HCT116 (cell line): ENCODE results near the gene ISM1. TPM values are rescaled to one million over a fixed set of nuclear protein-coding genes. Genes with fewer than 3 reads are reported as not detected.

Experiments
- ATAC-seq: fragments of 200-7000 bp; cut with Tn5 transposase; 2 replicates; pipeline ENCODE4 v1.9.1; 2020; ENCODE audit warnings: mild to moderate bottlenecking, moderate library complexity
- BruUV-seq: library from RNA; stranded (reverse); fragments of 400-500 nt; replicated peaks from 2 replicates; lab custom pipeline; 2021; lab: Mats Ljungman, UMichigan
- CTCF ChIA-PET: fragments of 300-600 bp; sonication (Branson Sonifier 250); formaldehyde crosslinking; loops from one replicate; lab custom pipeline; 2021; ENCODE audit warnings: antibody characterized with exemption; lab: Charles Lee
- POLR2A ChIA-PET: fragments of 300-600, 350-600 bp; sonication (Branson Sonifier 250); formaldehyde crosslinking; loops from one replicate; lab custom pipeline; 2021; ENCODE audit warnings: antibody characterized with exemption; lab: Charles Lee
- RAD21 ChIA-PET, 2 experiments: fragments of 300-600 bp; sonication (Branson Sonifier 250); formaldehyde crosslinking; loops; one replicate each; lab custom pipeline; 2023; ENCODE audit warnings: low total read pairs in 2 of 2; ENCODE audit not compliant: uncharacterized antibody in 2 of 2, unreplicated experiment in 2 of 2, low non-redundant PET in 1 of 2; lab: Charles Lee
- DNase-seq: peaks from one replicate; pipeline ENCODE4 v3.0.0-alpha.2; 2010; ENCODE audit warnings: low read depth, low spot score
- H2AFZ ChIP-seq: fragments of 200-600 bp; shearing (Covaris generic), sonication (generic); 2 replicates; pipeline ENCODE4 v1.6.1; 2017; ENCODE audit warnings: low read depth, mixed run types, mixed read lengths, antibody characterized with exemption, low read length; ENCODE audit not compliant: poor library complexity, severe bottlenecking
- H3K27ac ChIP-seq: 2 replicates; pipeline ENCODE4 v1.5.1; 2012; ENCODE audit warnings: low read depth, low read length
- H3K27me3 ChIP-seq: fragments of 200-600 bp; sonication (generic); 2 replicates; pipeline ENCODE4 v1.6.1; 2016; ENCODE audit warnings: mixed run types, low read length, mixed read lengths; ENCODE audit not compliant: insufficient read depth
- H3K36me3 ChIP-seq, 2 experiments: fragments of 200-500 bp in 1 of 2; fragments of 200-600 bp in 1 of 2; sonication (Bioruptor generic) in 1 of 2; sonication (generic) in 1 of 2; 2 replicates each; pipeline versions ENCODE4 v1.5.1 to v1.6.1; 2014 to 2016; ENCODE audit warnings: low read length in 2 of 2, inconsistent platforms in 1 of 2, mixed read lengths in 1 of 2, mixed run types in 1 of 2; ENCODE audit not compliant: insufficient read depth in 2 of 2, control insufficient read depth in 1 of 2
- H3K4me1 ChIP-seq, 2 experiments: fragments of 200-600 bp in 1 of 2; sonication (generic) in 1 of 2; 2 replicates each; pipeline versions ENCODE4 v1.5.1 to v1.6.1; 2012 to 2017; ENCODE audit warnings: low read length in 2 of 2, inconsistent platforms in 1 of 2, mild to moderate bottlenecking in 1 of 2, mixed read lengths in 1 of 2, mixed run types in 1 of 2, moderate library complexity in 1 of 2; ENCODE audit not compliant: insufficient read depth in 2 of 2, control insufficient read depth in 1 of 2
- H3K4me2 ChIP-seq: fragments of 200-600 bp; sonication (generic); 2 replicates; pipeline ENCODE4 v1.6.1; 2017; ENCODE audit warnings: mixed run types, low read length, mixed read lengths
- H3K4me3 ChIP-seq, 2 experiments: fragments of 200-600 bp in 1 of 2; sonication (generic) in 1 of 2; replicated peaks in 1 of 2; 2 replicates each; pipeline ENCODE4 v1.5.1; 2011 to 2016; ENCODE audit warnings: low read length in 2 of 2, control low read depth in 1 of 2, low read depth in 1 of 2, mild to moderate bottlenecking in 1 of 2, mixed read lengths in 1 of 2, mixed run types in 1 of 2
- H3K79me2 ChIP-seq: fragments of 200-600 bp; sonication (generic); 2 replicates; pipeline ENCODE4 v1.6.1; 2017; ENCODE audit warnings: mild to moderate bottlenecking, mixed run types, low read length, moderate library complexity, mixed read lengths; ENCODE audit not compliant: insufficient read depth
- H3K9ac ChIP-seq: fragments of 200-600 bp; sonication (generic); 2 replicates; pipeline ENCODE4 v1.6.1; 2016; ENCODE audit warnings: low read length, mixed read lengths
- H3K9me2 ChIP-seq: fragments of 200-600 bp; sonication (generic), shearing (Covaris generic); 2 replicates; pipeline ENCODE4 v1.6.1; 2017; ENCODE audit warnings: mixed run types, mild to moderate bottlenecking, moderate library complexity; ENCODE audit not compliant: insufficient read depth
- H3K9me3 ChIP-seq, 2 experiments: fragments of 200-500 bp in 1 of 2; fragments of 200-600 bp in 1 of 2; sonication (Bioruptor generic) in 1 of 2; sonication (generic) in 1 of 2; 2 replicates each; pipeline ENCODE4 v1.6.1; 2014 to 2017; ENCODE audit warnings: low read length in 2 of 2, mixed read lengths in 2 of 2, inconsistent platforms in 1 of 2, low read depth in 1 of 2, mild to moderate bottlenecking in 1 of 2, mixed run types in 1 of 2, moderate library complexity in 1 of 2; ENCODE audit not compliant: control insufficient read depth in 1 of 2, insufficient read depth in 1 of 2
- H4K20me1 ChIP-seq: fragments of 200-600 bp; sonication (generic), shearing (Covaris generic); 2 replicates; pipeline ENCODE4 v1.6.1; 2017; ENCODE audit warnings: mixed run types, mild to moderate bottlenecking, moderate library complexity; ENCODE audit not compliant: insufficient read depth
- CBX3 ChIP-seq: IDR thresholded peaks from 2 replicates; pipeline ENCODE4 v1.6.1; 2012; ENCODE audit warnings: low read depth
- CEBPB ChIP-seq: IDR thresholded peaks from 2 replicates; pipeline ENCODE4 v1.6.1; 2012; ENCODE audit warnings: low read depth
- EZH2phosphoT487 ChIP-seq: fragments of 200-600 bp; IDR thresholded peaks from 2 replicates; pipeline ENCODE4 v1.6.1; 2018; ENCODE audit warnings: antibody characterized with exemption, borderline replicate concordance
- FOSL1 ChIP-seq: IDR thresholded peaks from 2 replicates; pipeline ENCODE4 v1.6.1; 2012; ENCODE audit warnings: low read depth
- SIN3A ChIP-seq: IDR thresholded peaks from 2 replicates; pipeline ENCODE4 v1.6.1; 2012; ENCODE audit warnings: low read depth
- SP1 ChIP-seq: IDR thresholded peaks from 2 replicates; pipeline ENCODE4 v1.6.1; 2012; ENCODE audit warnings: low read depth
- SRF ChIP-seq: IDR thresholded peaks from 2 replicates; pipeline ENCODE4 v1.6.1; 2012; ENCODE audit warnings: low read depth
- YY1 ChIP-seq: IDR thresholded peaks from 2 replicates; pipeline ENCODE4 v1.6.1; 2011; ENCODE audit warnings: low read length, low read depth, moderate library complexity, mild to moderate bottlenecking; ENCODE audit not compliant: insufficient replicate concordance; ENCODE audit errors: extremely low read depth
- ZFX ChIP-seq: fragments of 450-650 bp; IDR thresholded peaks from 2 replicates; pipeline ENCODE4 v1.6.1; 2017
- ZNF274 ChIP-seq: fragments of 200-500 bp; sonication (Bioruptor generic); IDR thresholded peaks from 2 replicates; pipeline ENCODE4 v1.6.1; 2014; ENCODE audit warnings: mild to moderate bottlenecking, low read depth, low read length, inconsistent platforms
- intact Hi-C: fragments of 100-400 bp; cut with micrococcal nuclease; formaldehyde crosslinking; loops from 2 replicates; pipeline ENCODE4 v1.10.0; 2022
- total RNA-seq: library from RNA; stranded (reverse); gene quantifications from one replicate; pipeline ENCODE4 v1.2.1, GENCODE V29; 2021; ENCODE audit not compliant: unreplicated experiment
- TF ChIP-seq, protein P1 (sequence below), 3 experiments: fragments of 200-600 bp in 1 of 3; sonication (generic) in 1 of 3; IDR thresholded peaks in 2 of 3; conservative IDR thresholded peaks in 1 of 3; 2 replicates each; pipeline ENCODE4 v1.5.1; 2012 to 2017; ENCODE audit warnings: low read depth in 2 of 3, low read length in 2 of 3, antibody characterized with exemption in 1 of 3, borderline replicate concordance in 1 of 3, control low read depth in 1 of 3, mild to moderate bottlenecking in 1 of 3, mixed read lengths in 1 of 3, mixed run types in 1 of 3, moderate library complexity in 1 of 3; ENCODE audit not compliant: insufficient read depth in 1 of 3
- TF ChIP-seq, protein P2 (sequence below): IDR thresholded peaks from 2 replicates; pipeline ENCODE4 v1.6.1; 2011; ENCODE audit warnings: mild to moderate bottlenecking, low read length, moderate library complexity; ENCODE audit not compliant: insufficient replicate concordance; ENCODE audit errors: extremely low read depth
- TF ChIP-seq, protein P3 (sequence below): IDR thresholded peaks from 2 replicates; pipeline ENCODE4 v1.6.1; 2012; ENCODE audit warnings: low read depth
- TF ChIP-seq, protein P4 (sequence below): IDR thresholded peaks from 2 replicates; pipeline ENCODE4 v1.6.1; 2012

Gene ISM1
- total RNA-seq, 1 experiment from 2014 or later = 0.37 TPM

DNA sequence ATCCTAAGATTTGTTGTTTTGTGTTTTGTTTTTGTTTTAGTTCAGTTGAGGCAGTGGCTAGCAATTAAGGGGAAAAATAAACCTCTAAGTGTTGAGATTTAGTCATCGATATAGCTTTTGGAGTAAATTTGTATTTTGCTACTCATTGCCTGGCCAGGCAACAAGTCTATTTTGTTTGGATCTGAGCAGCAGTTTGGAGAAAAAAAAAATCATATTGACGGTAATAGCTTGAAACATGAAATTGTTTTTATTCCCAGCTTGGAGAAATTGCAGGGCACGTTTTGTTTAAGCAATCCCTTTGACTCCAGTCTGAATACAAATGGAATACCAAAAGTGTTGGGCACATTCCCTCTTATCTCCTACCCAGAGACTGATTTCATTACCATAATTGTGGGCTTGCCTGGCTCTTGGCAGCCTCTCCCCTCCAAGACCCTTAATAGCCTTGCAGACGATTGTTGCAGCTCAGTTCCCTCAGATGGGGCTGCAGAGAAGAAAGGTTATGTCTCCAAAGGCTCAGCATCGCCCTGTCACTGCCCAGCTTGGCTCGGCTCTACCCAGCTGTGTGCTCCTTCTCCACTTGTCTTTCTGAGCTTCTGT is 56.0 kb downstream of the ISM1 start:
- DNase-seq (no peak), ATAC-seq (no peak)
- BruUV-seq = no TSS peak
- Histone ChIP-seq H3K4me3 (no peak overlapping the region), H3K9me2 (no peaks in the 10 kb centered on the region), H3K27me3 (no peaks in the 10 kb centered on the region), H3K36me3 (no peaks in the 10 kb centered on the region), H4K20me1 (no peaks in the 10 kb centered on the region), H3K9me3 (no peaks in the 10 kb centered on the region), H3K4me1 (no peaks in the 10 kb centered on the region), H3K9ac (no peak overlapping the region), H2AFZ (no peak overlapping the region), H3K79me2 (no peaks in the 10 kb centered on the region), H3K27ac (no peak overlapping the region), H3K4me2 (no peak overlapping the region)
- TF ChIP-seq SIN3A = no peak
- TF ChIP-seq SRF = no peak
- TF ChIP-seq CEBPB = no peak
- TF ChIP-seq, protein P1, sequence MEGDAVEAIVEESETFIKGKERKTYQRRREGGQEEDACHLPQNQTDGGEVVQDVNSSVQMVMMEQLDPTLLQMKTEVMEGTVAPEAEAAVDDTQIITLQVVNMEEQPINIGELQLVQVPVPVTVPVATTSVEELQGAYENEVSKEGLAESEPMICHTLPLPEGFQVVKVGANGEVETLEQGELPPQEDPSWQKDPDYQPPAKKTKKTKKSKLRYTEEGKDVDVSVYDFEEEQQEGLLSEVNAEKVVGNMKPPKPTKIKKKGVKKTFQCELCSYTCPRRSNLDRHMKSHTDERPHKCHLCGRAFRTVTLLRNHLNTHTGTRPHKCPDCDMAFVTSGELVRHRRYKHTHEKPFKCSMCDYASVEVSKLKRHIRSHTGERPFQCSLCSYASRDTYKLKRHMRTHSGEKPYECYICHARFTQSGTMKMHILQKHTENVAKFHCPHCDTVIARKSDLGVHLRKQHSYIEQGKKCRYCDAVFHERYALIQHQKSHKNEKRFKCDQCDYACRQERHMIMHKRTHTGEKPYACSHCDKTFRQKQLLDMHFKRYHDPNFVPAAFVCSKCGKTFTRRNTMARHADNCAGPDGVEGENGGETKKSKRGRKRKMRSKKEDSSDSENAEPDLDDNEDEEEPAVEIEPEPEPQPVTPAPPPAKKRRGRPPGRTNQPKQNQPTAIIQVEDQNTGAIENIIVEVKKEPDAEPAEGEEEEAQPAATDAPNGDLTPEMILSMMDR (IDR thresholded peaks at IDR 0.05 in 2 of 3, conservative IDR thresholded peaks at IDR 0.05 in 1 of 3; ENCODE audit: borderline replicate concordance in 1 of 3, insufficient read depth in 1 of 3, low read depth in 2 of 3, low read length in 2 of 3) = no peak
- TF ChIP-seq, protein P2, sequence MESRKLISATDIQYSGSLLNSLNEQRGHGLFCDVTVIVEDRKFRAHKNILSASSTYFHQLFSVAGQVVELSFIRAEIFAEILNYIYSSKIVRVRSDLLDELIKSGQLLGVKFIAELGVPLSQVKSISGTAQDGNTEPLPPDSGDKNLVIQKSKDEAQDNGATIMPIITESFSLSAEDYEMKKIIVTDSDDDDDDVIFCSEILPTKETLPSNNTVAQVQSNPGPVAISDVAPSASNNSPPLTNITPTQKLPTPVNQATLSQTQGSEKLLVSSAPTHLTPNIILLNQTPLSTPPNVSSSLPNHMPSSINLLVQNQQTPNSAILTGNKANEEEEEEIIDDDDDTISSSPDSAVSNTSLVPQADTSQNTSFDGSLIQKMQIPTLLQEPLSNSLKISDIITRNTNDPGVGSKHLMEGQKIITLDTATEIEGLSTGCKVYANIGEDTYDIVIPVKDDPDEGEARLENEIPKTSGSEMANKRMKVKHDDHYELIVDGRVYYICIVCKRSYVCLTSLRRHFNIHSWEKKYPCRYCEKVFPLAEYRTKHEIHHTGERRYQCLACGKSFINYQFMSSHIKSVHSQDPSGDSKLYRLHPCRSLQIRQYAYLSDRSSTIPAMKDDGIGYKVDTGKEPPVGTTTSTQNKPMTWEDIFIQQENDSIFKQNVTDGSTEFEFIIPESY = no peak
- TF ChIP-seq FOSL1 = no peak
- TF ChIP-seq, protein P3, sequence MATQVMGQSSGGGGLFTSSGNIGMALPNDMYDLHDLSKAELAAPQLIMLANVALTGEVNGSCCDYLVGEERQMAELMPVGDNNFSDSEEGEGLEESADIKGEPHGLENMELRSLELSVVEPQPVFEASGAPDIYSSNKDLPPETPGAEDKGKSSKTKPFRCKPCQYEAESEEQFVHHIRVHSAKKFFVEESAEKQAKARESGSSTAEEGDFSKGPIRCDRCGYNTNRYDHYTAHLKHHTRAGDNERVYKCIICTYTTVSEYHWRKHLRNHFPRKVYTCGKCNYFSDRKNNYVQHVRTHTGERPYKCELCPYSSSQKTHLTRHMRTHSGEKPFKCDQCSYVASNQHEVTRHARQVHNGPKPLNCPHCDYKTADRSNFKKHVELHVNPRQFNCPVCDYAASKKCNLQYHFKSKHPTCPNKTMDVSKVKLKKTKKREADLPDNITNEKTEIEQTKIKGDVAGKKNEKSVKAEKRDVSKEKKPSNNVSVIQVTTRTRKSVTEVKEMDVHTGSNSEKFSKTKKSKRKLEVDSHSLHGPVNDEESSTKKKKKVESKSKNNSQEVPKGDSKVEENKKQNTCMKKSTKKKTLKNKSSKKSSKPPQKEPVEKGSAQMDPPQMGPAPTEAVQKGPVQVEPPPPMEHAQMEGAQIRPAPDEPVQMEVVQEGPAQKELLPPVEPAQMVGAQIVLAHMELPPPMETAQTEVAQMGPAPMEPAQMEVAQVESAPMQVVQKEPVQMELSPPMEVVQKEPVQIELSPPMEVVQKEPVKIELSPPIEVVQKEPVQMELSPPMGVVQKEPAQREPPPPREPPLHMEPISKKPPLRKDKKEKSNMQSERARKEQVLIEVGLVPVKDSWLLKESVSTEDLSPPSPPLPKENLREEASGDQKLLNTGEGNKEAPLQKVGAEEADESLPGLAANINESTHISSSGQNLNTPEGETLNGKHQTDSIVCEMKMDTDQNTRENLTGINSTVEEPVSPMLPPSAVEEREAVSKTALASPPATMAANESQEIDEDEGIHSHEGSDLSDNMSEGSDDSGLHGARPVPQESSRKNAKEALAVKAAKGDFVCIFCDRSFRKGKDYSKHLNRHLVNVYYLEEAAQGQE = no peak
- no peak for TF ChIP-seq ZFX
- TF ChIP-seq SP1 = no peak
- no peak for TF ChIP-seq YY1
- no peak for TF ChIP-seq ZNF274
- TF ChIP-seq, protein P4, sequence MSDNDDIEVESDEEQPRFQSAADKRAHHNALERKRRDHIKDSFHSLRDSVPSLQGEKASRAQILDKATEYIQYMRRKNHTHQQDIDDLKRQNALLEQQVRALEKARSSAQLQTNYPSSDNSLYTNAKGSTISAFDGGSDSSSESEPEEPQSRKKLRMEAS = no peak
- no peak for TF ChIP-seq EZH2phosphoT487
- TF ChIP-seq CBX3 = no peak
- intact Hi-C loops = no loop called here
- RAD21 ChIA-PET = no interaction called here
- CTCF ChIA-PET = no interaction called here
- POLR2A ChIA-PET = no interaction called here
